ENCODE results near the gene MBOAT1.

DNA sequence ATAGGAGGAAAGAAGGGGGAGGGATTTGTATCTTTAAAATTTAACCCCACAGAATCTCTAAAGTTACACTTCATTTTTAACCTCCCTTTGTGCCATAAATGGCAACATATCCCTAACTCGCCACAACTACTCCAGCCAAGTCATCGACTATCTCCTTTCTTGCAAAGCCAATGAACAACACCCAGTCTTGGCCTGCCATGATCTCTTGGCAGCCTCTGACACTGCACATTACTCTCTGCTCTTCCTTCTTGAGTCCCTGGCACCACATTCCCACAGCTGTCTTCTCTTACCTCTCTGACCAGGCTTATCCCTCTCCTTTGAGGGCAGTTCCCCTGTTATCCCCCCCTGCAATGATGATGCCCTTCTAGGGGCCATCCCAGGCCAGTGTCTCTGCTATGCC, 42.5 kb downstream of the MBOAT1 start:
- no peak for TF ChIP-seq EZH2 (IDR thresholded peaks at IDR 0.05; ENCODE audit: low read depth)
- TF ChIP-seq, protein P1, sequence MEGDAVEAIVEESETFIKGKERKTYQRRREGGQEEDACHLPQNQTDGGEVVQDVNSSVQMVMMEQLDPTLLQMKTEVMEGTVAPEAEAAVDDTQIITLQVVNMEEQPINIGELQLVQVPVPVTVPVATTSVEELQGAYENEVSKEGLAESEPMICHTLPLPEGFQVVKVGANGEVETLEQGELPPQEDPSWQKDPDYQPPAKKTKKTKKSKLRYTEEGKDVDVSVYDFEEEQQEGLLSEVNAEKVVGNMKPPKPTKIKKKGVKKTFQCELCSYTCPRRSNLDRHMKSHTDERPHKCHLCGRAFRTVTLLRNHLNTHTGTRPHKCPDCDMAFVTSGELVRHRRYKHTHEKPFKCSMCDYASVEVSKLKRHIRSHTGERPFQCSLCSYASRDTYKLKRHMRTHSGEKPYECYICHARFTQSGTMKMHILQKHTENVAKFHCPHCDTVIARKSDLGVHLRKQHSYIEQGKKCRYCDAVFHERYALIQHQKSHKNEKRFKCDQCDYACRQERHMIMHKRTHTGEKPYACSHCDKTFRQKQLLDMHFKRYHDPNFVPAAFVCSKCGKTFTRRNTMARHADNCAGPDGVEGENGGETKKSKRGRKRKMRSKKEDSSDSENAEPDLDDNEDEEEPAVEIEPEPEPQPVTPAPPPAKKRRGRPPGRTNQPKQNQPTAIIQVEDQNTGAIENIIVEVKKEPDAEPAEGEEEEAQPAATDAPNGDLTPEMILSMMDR (conservative IDR thresholded peaks at IDR 0.05), result no peak
